Uterus (tissue), 4 donors: ENCODE results near the gene IL16. TPM values are rescaled to one million over a fixed set of nuclear protein-coding genes. Genes with fewer than 3 reads are reported as not detected.

Experiments
- DNase-seq, 2 donors: peaks; one replicate each; pipeline ENCODE4 v3.0.0-alpha.2; 2019 to 2020
- H3K27ac ChIP-seq, 2 donors: fragments of 200-600 bp; sonication (generic); 1 replicate in 1 of 2; 2 replicates in 1 of 2; pipeline ENCODE4 v1.5.1; 2016 to 2018
- H3K27me3 ChIP-seq, 2 donors: fragments of 200-600 bp; sonication (generic); one replicate each; pipeline ENCODE4 v1.5.1; 2018 to 2019; ENCODE audit warnings: control low read depth in 1 of 2
- H3K36me3 ChIP-seq, 2 donors: fragments of 200-600 bp; sonication (generic); one replicate each; pipeline ENCODE4 v1.5.1; 2019; ENCODE audit warnings: control low read depth in 1 of 2
- H3K4me1 ChIP-seq, 2 donors: fragments of 200-600 bp; sonication (generic); one replicate each; pipeline ENCODE4 v1.5.1; 2018 to 2019; ENCODE audit warnings: control low read depth in 1 of 2
- H3K4me3 ChIP-seq, 2 donors: fragments of 200-600 bp; sonication (generic); 1 replicate in 1 of 2; 2 replicates in 1 of 2; pipeline ENCODE4 v1.5.1; 2018 to 2019; ENCODE audit warnings: mild to moderate bottlenecking in 1 of 2
- H3K9me3 ChIP-seq, 2 donors: fragments of 200-600 bp; sonication (generic); one replicate each; pipeline ENCODE4 v1.5.1; 2019; ENCODE audit warnings: control low read depth in 1 of 2
- CTCF ChIP-seq, 4 experiments: fragments of 200-600 bp in 2 of 4; fragments of 450-650 bp in 2 of 4; sonication (generic) in 2 of 4; IDR thresholded peaks; one replicate each; pipeline ENCODE4 v1.5.1; 2016 to 2019; ENCODE audit warnings: antibody characterized with exemption in 4 of 4, mild to moderate bottlenecking in 2 of 4, moderate library complexity in 1 of 4
- POLR2A ChIP-seq, 2 donors: fragments of 450-650 bp; IDR thresholded peaks; one replicate each; pipeline ENCODE4 v1.6.1; 2016; ENCODE audit warnings: antibody characterized with exemption in 2 of 2, mild to moderate bottlenecking in 1 of 2, moderate library complexity in 1 of 2
- intact Hi-C: fragments of 100-400 bp; cut with DNase I; formaldehyde crosslinking; loops from one replicate; pipeline ENCODE4 v1.15.1; 2023; ENCODE audit warnings: low total_unique reads
- total RNA-seq, 4 donors: library from RNA; depleted of rRNA in 3 of 4; stranded (reverse); fragments of >200 nt in 3 of 4; gene quantifications; one replicate each; pipeline versions ENCODE4 v1.1.0 to v1.2.4, GENCODE V29; 2014 to 2023
- donor health status: DM: yes; HTN: yes; CAD: no.

IL16 gene
- total RNA-seq, 4 donors from 2014 or later: 16.6 to 69.2 (median 23.1) TPM

- no peak for TF ChIP-seq POLR2A (IDR thresholded peaks at IDR 0.05)
- TF ChIP-seq CTCF (IDR thresholded peaks at IDR 0.05): no peak
- Histone ChIP-seq H3K4me1 (no peaks in the 10 kb centered on the region), H3K27ac (no peak overlapping the region), H3K36me3 (no peaks in the 10 kb centered on the region), H3K27me3 (no peaks in the 10 kb centered on the region), H3K9me3 (no peaks in the 10 kb centered on the region), H3K4me3 (no peak overlapping the region)
- no peak for DNase-seq
- intact Hi-C loops: no loop called here
Measured at GRCh38 chr15:81349271-81349670, 152.6 kb downstream of the IL16 start.

GRCh38 chr15:81351651-81352050 lies 155.0 kb downstream of the IL16 start:
- Histone ChIP-seq H3K4me1 (no peaks in the 10 kb centered on the region), H3K27ac (no peak overlapping the region), H3K9me3 (no peaks in the 10 kb centered on the region), H3K36me3 (no peaks in the 10 kb centered on the region), H3K27me3 (no peaks in the 10 kb centered on the region), H3K4me3 (no peak overlapping the region)
- no peak for DNase-seq
- TF ChIP-seq POLR2A (IDR thresholded peaks at IDR 0.05) (no peak), CTCF (IDR thresholded peaks at IDR 0.05) (no peak)
- intact Hi-C loops: no loop called here

GRCh38 chr15:81356252-81356651 lies 159.6 kb downstream of the IL16 start:
- DNase-seq: no peak
- intact Hi-C loops: no loop called here
- Histone ChIP-seq H3K27ac (no peak overlapping the region), H3K4me3 (no peak overlapping the region), H3K4me1 (no peaks in the 10 kb centered on the region), H3K9me3 (no peaks in the 10 kb centered on the region), H3K36me3 (no peaks in the 10 kb centered on the region), H3K27me3 (no peaks in the 10 kb centered on the region)
- TF ChIP-seq POLR2A (IDR thresholded peaks at IDR 0.05) (no peak), CTCF (IDR thresholded peaks at IDR 0.05) (no peak)

GRCh38 chr15:81357180-81357686 lies 160.6 kb downstream of the IL16 start:
- no peak overlapping the region for H3K27ac ChIP-seq
- H3K36me3 ChIP-seq: no peaks in the 10 kb centered on the region
- no peak for DNase-seq
- intact Hi-C loops: no loop called here
- H3K4me3 ChIP-seq: no peak overlapping the region
- H3K4me1 ChIP-seq: no peaks in the 10 kb centered on the region
- no peaks in the 10 kb centered on the region for H3K9me3 ChIP-seq
- TF ChIP-seq POLR2A (IDR thresholded peaks at IDR 0.05): no peak
- no peak for TF ChIP-seq CTCF (IDR thresholded peaks at IDR 0.05)
- no peaks in the 10 kb centered on the region for H3K27me3 ChIP-seq

GRCh38 chr15:81358248-81358647 lies 161.6 kb downstream of the IL16 start:
- Histone ChIP-seq H3K27me3 (no peaks in the 10 kb centered on the region), H3K27ac (no peak overlapping the region), H3K9me3 (no peaks in the 10 kb centered on the region), H3K4me3 (no peak overlapping the region), H3K36me3 (no peaks in the 10 kb centered on the region), H3K4me1 (peaks cover 0 to 1% of the 10 kb centered on the region in 2 donors)
- intact Hi-C loops: no loop called here
- TF ChIP-seq CTCF (IDR thresholded peaks at IDR 0.05): no peak
- no peak for TF ChIP-seq POLR2A (IDR thresholded peaks at IDR 0.05)
- no peak for DNase-seq
